Adrenal gland (tissue), 5 donors: ENCODE data around the gene METTL3.

ENCODE experiments used
- CTCF ChIP-seq, 6 experiments: fragments of 450-650 bp in 4 of 6; fragments of 200-600 bp in 2 of 6; sonication (generic) in 1 of 6; IDR thresholded peaks; 1 replicate in 5 of 6; 2 replicates in 1 of 6; pipeline versions ENCODE4 v1.5.1 to v1.8.0; 2016 to 2021; ENCODE audit warnings: antibody characterized with exemption in 6 of 6, mild to moderate bottlenecking in 2 of 6, moderate library complexity in 1 of 6
- POLR2A ChIP-seq, 2 donors: fragments of 450-650 bp; IDR thresholded peaks; one replicate each; pipeline ENCODE4 v1.6.1; 2017; ENCODE audit warnings: antibody characterized with exemption in 2 of 2, mild to moderate bottlenecking in 2 of 2, moderate library complexity in 1 of 2
- donor health status: DM: no; HTN: no; CAD: no.

GRCh38 chr14:21496453-21496852 is 14.7 kb downstream of the METTL3 start:
- TF ChIP-seq CTCF (IDR thresholded peaks at IDR 0.05) (no peak), POLR2A (IDR thresholded peaks at IDR 0.05) (no peak)
